ENCODE results near the gene ZBED6. TPM values are rescaled to one million over a fixed set of nuclear protein-coding genes. Genes with fewer than 3 reads are reported as not detected.

Gene ZBED6
- total and polyA plus RNA-seq, 10 of the 15 experiments (the other 5 are each of a cell fraction or from before 2014, with no cell fraction given), result 0.13 to 15.9 (median 4.8) TPM

DNA sequence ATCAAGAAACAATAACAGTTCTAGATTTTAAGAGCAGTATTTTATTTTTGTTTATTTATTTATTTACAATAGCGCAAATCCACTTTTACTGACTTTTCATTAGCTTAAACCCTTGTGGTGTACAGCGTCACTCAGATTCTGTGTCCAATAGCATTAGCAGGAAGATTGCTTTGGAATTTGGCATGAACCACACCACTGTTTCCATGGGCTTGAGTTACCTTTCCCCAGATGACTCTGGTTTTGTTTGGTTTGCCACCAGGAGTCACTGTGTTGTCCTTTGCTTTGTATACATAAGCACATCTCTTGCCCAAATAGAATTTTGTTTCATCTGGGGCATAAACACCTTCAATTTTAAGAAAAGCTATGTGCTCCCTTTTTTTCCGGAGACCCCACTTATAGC is 40.1 kb downstream of the ZBED6 start (continued):
- no peak for TF ChIP-seq PAX8 (IDR thresholded peaks at IDR 0.05)
- TF ChIP-seq PAX5 (IDR thresholded peaks at IDR 0.05; ENCODE audit: borderline replicate concordance, low read depth, low read length), result no peak
- TF ChIP-seq NFIC (IDR thresholded peaks at IDR 0.05; ENCODE audit: low read depth, low read length), result no peak
- TF ChIP-seq, protein P1, sequence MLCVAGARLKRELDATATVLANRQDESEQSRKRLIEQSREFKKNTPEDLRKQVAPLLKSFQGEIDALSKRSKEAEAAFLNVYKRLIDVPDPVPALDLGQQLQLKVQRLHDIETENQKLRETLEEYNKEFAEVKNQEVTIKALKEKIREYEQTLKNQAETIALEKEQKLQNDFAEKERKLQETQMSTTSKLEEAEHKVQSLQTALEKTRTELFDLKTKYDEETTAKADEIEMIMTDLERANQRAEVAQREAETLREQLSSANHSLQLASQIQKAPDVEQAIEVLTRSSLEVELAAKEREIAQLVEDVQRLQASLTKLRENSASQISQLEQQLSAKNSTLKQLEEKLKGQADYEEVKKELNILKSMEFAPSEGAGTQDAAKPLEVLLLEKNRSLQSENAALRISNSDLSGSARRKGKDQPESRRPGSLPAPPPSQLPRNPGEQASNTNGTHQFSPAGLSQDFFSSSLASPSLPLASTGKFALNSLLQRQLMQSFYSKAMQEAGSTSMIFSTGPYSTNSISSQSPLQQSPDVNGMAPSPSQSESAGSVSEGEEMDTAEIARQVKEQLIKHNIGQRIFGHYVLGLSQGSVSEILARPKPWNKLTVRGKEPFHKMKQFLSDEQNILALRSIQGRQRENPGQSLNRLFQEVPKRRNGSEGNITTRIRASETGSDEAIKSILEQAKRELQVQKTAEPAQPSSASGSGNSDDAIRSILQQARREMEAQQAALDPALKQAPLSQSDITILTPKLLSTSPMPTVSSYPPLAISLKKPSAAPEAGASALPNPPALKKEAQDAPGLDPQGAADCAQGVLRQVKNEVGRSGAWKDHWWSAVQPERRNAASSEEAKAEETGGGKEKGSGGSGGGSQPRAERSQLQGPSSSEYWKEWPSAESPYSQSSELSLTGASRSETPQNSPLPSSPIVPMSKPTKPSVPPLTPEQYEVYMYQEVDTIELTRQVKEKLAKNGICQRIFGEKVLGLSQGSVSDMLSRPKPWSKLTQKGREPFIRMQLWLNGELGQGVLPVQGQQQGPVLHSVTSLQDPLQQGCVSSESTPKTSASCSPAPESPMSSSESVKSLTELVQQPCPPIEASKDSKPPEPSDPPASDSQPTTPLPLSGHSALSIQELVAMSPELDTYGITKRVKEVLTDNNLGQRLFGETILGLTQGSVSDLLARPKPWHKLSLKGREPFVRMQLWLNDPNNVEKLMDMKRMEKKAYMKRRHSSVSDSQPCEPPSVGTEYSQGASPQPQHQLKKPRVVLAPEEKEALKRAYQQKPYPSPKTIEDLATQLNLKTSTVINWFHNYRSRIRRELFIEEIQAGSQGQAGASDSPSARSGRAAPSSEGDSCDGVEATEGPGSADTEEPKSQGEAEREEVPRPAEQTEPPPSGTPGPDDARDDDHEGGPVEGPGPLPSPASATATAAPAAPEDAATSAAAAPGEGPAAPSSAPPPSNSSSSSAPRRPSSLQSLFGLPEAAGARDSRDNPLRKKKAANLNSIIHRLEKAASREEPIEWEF (IDR thresholded peaks at IDR 0.05; ENCODE audit: insufficient replicate concordance, low read depth, low read length), result no peak
- TF ChIP-seq RFX5 (IDR thresholded peaks at IDR 0.05; ENCODE audit: low read depth, low read length), result no peak

DNA sequence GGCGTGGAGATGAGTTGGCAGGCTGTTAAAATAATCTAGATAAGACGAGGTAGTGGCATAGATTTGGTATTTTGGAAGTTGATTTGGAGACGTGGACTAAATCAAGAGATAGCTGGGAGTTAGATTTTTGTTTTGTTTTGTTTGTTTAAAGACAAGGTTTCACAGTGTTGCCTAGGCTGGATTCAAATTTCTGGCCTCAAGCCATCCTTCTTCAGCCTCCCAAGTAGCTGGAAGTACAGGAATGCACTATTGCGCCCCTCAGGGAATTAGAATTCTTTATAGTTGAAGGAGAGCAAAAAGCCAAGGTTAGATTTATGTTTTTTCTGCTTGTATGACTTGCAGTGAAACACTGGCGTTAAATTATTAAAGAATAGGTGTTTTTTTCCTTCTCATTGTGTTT is 43.7 kb downstream of the ZBED6 start:
- Histone ChIP-seq H3K79me2 (ENCODE audit: control insufficient read depth, insufficient read depth, low read length) (no peaks in the 10 kb centered on the region), H3K9ac (ENCODE audit: control insufficient read depth, insufficient read depth, low read length) (no peak overlapping the region), H3K36me3 (ENCODE audit: control insufficient read depth in 2 of 2, insufficient read depth in 2 of 2, low read length in 1 of 2) (peaks cover 2 to 25% of the 10 kb centered on the region in 2 experiments), H3K27ac (ENCODE audit: control insufficient read depth, insufficient read depth) (no peak overlapping the region), H3K27me3 (replicated peaks in 1 of 2; ENCODE audit: control insufficient read depth in 2 of 2, insufficient read depth in 2 of 2, low read length in 1 of 2) (no peaks in the 10 kb centered on the region), H4K20me1 (ENCODE audit: control insufficient read depth, insufficient read depth) (no peaks in the 10 kb centered on the region), H2AFZ (ENCODE audit: control insufficient read depth, low read depth, low read length) (no peak overlapping the region), H3K9me3 (replicated peaks; ENCODE audit: control insufficient read depth, insufficient read depth, low read length) (no peaks in the 10 kb centered on the region), H3K4me1 (ENCODE audit: control insufficient read depth, insufficient read depth, low read length) (no peaks in the 10 kb centered on the region), H3K4me2 (ENCODE audit: control insufficient read depth, insufficient read depth) (no peak overlapping the region), H3K4me3 (no peak overlapping the region)
- in situ Hi-C loops (cut with MboI) (no loop called here), intact Hi-C loops (cut with micrococcal nuclease; ENCODE audit: unreplicated experiment) (no loop called here)
- ChIA-PET RAD21 (ENCODE audit: unreplicated experiment) (no interaction called here), CTCF (no interaction called here), POLR2A (no interaction called here), SMC1A (ENCODE audit: uncharacterized antibody, unreplicated experiment) (no interaction called here)
- no TSS peak for BruUV-seq (replicated peaks)
- DNase-seq (ENCODE audit: low read depth, low spot score) (no peak), ATAC-seq (no peak), FAIRE-seq (no peak)
- WGBS (ENCODE audit: insufficient coverage, insufficient replicate concordance, low lambda C conversion rate, missing lambda C conversion rate), result 98% methylated on average over 5 of the region's 5 CpGs
- TF ChIP-seq IKZF1 (conservative IDR thresholded peaks at IDR 0.05) (no peak), SP1 (IDR thresholded peaks at IDR 0.05; ENCODE audit: low read depth, low read length) (no peak), TARDBP (IDR thresholded peaks at IDR 0.05; ENCODE audit: borderline replicate concordance) (no peak), NBN (IDR thresholded peaks at IDR 0.05) (no peak), RELA (IDR thresholded peaks at IDR 0.05; ENCODE audit: borderline replicate concordance, partially characterized antibody) (no peak), SMC3 (IDR thresholded peaks at IDR 0.05; ENCODE audit: borderline replicate concordance, low read length) (no peak), SREBF2 (IDR thresholded peaks at IDR 0.05; ENCODE audit: low read length) (no peak)
- TF ChIP-seq, protein P2, sequence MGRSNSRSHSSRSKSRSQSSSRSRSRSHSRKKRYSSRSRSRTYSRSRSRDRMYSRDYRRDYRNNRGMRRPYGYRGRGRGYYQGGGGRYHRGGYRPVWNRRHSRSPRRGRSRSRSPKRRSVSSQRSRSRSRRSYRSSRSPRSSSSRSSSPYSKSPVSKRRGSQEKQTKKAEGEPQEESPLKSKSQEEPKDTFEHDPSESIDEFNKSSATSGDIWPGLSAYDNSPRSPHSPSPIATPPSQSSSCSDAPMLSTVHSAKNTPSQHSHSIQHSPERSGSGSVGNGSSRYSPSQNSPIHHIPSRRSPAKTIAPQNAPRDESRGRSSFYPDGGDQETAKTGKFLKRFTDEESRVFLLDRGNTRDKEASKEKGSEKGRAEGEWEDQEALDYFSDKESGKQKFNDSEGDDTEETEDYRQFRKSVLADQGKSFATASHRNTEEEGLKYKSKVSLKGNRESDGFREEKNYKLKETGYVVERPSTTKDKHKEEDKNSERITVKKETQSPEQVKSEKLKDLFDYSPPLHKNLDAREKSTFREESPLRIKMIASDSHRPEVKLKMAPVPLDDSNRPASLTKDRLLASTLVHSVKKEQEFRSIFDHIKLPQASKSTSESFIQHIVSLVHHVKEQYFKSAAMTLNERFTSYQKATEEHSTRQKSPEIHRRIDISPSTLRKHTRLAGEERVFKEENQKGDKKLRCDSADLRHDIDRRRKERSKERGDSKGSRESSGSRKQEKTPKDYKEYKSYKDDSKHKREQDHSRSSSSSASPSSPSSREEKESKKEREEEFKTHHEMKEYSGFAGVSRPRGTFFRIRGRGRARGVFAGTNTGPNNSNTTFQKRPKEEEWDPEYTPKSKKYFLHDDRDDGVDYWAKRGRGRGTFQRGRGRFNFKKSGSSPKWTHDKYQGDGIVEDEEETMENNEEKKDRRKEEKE (IDR thresholded peaks at IDR 0.05), result no peak
- TF ChIP-seq, protein P3, sequence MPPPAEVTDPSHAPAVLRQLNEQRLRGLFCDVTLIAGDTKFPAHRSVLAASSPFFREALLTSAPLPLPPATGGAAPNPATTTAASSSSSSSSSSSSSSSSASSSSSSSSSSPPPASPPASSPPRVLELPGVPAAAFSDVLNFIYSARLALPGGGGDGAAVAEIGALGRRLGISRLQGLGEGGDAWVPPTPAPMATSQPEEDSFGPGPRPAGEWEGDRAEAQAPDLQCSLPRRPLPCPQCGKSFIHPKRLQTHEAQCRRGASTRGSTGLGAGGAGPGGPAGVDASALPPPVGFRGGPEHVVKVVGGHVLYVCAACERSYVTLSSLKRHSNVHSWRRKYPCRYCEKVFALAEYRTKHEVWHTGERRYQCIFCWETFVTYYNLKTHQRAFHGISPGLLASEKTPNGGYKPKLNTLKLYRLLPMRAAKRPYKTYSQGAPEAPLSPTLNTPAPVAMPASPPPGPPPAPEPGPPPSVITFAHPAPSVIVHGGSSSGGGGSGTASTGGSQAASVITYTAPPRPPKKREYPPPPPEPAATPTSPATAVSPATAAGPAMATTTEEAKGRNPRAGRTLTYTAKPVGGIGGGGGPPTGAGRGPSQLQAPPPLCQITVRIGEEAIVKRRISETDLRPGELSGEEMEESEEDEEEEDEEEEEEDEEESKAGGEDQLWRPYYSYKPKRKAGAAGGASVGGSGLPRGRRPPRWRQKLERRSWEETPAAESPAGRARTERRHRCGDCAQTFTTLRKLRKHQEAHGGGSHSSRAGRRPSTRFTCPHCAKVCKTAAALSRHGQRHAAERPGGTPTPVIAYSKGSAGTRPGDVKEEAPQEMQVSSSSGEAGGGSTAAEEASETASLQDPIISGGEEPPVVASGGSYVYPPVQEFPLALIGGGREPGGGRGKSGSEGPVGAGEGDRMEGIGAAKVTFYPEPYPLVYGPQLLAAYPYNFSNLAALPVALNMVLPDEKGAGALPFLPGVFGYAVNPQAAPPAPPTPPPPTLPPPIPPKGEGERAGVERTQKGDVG (CRISPR knock-in tag; IDR thresholded peaks at IDR 0.05), result no peak
